Measurements from ENCODE around the gene TRIM28. TPM values are rescaled to one million over a fixed set of nuclear protein-coding genes. Genes with fewer than 3 reads are reported as not detected.
A peak's percentile ranks its signal among the peaks of the same experiment; 100 is the strongest.

Gene TRIM28
- total and polyA plus RNA-seq, 9 of the 15 experiments (the other 6 are each of a cell fraction or from before 2014, with no cell fraction given): 12.1 to 797 (median 490) TPM

DNA sequence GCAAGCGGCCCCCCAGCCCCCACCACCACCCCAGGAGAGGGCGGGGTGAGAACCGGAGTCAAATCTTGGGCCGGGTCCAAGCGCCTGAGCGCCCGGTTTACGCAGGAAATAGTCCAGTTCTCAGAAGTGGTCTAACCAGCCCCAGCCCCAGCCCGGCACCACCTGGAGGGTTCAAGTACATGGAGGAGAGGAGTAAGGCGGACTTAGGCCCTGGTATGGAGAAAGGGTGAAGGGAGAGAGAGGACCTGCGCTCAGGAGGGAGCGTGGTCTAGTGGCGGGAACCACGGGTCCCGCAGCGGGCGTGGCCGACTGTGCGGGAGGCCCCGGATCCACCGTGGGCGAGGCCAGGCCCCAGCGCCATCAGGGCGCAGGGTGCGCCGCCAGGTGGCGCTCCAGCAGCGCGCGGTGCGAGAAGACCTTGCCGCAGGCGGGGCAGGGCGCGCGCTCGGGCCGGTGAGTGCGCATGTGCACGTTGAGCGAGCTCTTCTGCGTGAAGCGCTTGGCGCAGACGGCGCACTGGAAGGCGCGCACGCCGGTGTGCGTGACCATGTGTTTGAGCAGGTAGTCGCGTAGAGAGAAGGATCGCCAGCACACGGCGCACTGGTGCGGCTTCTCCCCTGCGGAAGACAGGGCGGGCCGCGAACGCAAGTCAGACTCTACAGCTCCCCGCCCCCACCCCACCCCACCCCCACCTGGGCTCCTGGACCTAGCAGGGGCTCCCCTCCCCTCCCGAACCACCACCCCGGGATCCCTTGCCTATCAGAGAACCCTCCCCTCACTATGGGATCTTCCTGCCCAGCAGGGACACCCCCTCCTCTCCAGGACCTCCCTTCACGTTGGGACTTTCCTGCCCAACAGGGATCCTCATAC lies 29.9 kb upstream of the TRIM28 start (continued):
- TF ChIP-seq ETV1 (tag; conservative IDR thresholded peaks at IDR 0.05; ENCODE audit: low read depth) (no peak), GATAD2B (IDR thresholded peaks at IDR 0.05; ENCODE audit: borderline replicate concordance) (peak; percentile 77), NR2C2 (CRISPR knock-in tag; IDR thresholded peaks at IDR 0.05) (no peak), NR2C2 (tag; IDR thresholded peaks at IDR 0.05) (no peak), ZNF165 (CRISPR knock-in tag; IDR thresholded peaks at IDR 0.05; ENCODE audit: borderline replicate concordance) (no peak), ZZZ3 (IDR thresholded peaks at IDR 0.05) (no peak), SIN3B (IDR thresholded peaks at IDR 0.05; ENCODE audit: low read depth) (peak; percentile 25; the same call in 1 of the 2 replicates), MEF2D (tag; conservative IDR thresholded peaks at IDR 0.05; ENCODE audit: low read depth) (no peak), CBX3 (IDR thresholded peaks at IDR 0.05; ENCODE audit: borderline replicate concordance in 1 of 2, low read length in 2 of 2) (no peak), MCM3 (IDR thresholded peaks at IDR 0.05) (no peak), FOXA1 (IDR thresholded peaks at IDR 0.05; ENCODE audit: borderline replicate concordance) (no peak), ZNF764 (CRISPR knock-in tag; IDR thresholded peaks at IDR 0.05; ENCODE audit: low read depth) (no peak), JUND (IDR thresholded peaks at IDR 0.05; ENCODE audit: borderline replicate concordance, low read depth, low read length) (0 out of 2 replicates have a peak, but pooled peaks have one; percentile 43), JUND (tag; IDR thresholded peaks at IDR 0.05; ENCODE audit: borderline replicate concordance, low read depth, low read length) (peak; percentile 55; the same call in 1 of the 3 replicates), ASH1L (IDR thresholded peaks at IDR 0.05; ENCODE audit: borderline replicate concordance, low read depth, partially characterized antibody) (no peak), SMAD4 (CRISPR knock-in tag; conservative IDR thresholded peaks at IDR 0.05) (peak; percentile 54), IFI16 (CRISPR knock-in tag; IDR thresholded peaks at IDR 0.05) (no peak), NR4A1 (CRISPR knock-in tag; IDR thresholded peaks at IDR 0.05) (0 out of 2 replicates have a peak, but pooled peaks have one; percentile 11), NR4A1 (tag; IDR thresholded peaks at IDR 0.05) (no peak), FOXJ3 (CRISPR knock-in tag; IDR thresholded peaks at IDR 0.05) (no peak), MEF2A (IDR thresholded peaks at IDR 0.05; ENCODE audit: control insufficient read depth, low read depth, low read length) (no peak)
- TF ChIP-seq, protein P1, sequence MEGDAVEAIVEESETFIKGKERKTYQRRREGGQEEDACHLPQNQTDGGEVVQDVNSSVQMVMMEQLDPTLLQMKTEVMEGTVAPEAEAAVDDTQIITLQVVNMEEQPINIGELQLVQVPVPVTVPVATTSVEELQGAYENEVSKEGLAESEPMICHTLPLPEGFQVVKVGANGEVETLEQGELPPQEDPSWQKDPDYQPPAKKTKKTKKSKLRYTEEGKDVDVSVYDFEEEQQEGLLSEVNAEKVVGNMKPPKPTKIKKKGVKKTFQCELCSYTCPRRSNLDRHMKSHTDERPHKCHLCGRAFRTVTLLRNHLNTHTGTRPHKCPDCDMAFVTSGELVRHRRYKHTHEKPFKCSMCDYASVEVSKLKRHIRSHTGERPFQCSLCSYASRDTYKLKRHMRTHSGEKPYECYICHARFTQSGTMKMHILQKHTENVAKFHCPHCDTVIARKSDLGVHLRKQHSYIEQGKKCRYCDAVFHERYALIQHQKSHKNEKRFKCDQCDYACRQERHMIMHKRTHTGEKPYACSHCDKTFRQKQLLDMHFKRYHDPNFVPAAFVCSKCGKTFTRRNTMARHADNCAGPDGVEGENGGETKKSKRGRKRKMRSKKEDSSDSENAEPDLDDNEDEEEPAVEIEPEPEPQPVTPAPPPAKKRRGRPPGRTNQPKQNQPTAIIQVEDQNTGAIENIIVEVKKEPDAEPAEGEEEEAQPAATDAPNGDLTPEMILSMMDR (IDR thresholded peaks at IDR 0.05 in 2 of 3, conservative IDR thresholded peaks at IDR 0.05 in 1 of 3; ENCODE audit: insufficient read depth in 2 of 3, low read depth in 1 of 3, low read length in 3 of 3): peak; percentile 85 to 90 (median 90)
- TF ChIP-seq, protein P2, sequence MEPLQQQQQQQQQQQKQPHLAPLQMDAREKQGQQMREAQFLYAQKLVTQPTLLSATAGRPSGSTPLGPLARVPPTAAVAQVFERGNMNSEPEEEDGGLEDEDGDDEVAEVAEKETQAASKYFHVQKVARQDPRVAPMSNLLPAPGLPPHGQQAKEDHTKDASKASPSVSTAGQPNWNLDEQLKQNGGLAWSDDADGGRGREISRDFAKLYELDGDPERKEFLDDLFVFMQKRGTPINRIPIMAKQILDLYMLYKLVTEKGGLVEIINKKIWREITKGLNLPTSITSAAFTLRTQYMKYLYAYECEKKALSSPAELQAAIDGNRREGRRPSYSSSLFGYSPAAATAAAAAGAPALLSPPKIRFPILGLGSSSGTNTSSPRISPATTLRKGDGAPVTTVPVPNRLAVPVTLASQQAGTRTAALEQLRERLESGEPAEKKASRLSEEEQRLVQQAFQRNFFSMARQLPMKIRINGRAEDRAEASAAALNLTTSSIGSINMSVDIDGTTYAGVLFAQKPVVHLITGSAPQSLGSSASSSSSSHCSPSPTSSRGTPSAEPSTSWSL (CRISPR knock-in tag; IDR thresholded peaks at IDR 0.05; ENCODE audit: borderline replicate concordance): no peak
- TF ChIP-seq, protein P3, sequence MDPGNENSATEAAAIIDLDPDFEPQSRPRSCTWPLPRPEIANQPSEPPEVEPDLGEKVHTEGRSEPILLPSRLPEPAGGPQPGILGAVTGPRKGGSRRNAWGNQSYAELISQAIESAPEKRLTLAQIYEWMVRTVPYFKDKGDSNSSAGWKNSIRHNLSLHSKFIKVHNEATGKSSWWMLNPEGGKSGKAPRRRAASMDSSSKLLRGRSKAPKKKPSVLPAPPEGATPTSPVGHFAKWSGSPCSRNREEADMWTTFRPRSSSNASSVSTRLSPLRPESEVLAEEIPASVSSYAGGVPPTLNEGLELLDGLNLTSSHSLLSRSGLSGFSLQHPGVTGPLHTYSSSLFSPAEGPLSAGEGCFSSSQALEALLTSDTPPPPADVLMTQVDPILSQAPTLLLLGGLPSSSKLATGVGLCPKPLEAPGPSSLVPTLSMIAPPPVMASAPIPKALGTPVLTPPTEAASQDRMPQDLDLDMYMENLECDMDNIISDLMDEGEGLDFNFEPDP (CRISPR knock-in tag; IDR thresholded peaks at IDR 0.05): no peak

All from K562 (cell line).